HG03280 (cell line): ENCODE data around the gene VAV3.
A peak's percentile ranks its signal among the peaks of the same experiment; 100 is the strongest.

Experiments
- ATAC-seq: cut with Tn5 transposase; IDR thresholded peaks from one replicate; pipeline ENCODE4 v1.9.1; 2021; ENCODE audit warnings: mild to moderate bottlenecking, moderate library complexity; ENCODE audit not compliant: unreplicated experiment

VAV3 gene

GRCh38 chr1:107803579-107803978, 161.4 kb downstream of the VAV3 start:
- no peak for ATAC-seq

DNA sequence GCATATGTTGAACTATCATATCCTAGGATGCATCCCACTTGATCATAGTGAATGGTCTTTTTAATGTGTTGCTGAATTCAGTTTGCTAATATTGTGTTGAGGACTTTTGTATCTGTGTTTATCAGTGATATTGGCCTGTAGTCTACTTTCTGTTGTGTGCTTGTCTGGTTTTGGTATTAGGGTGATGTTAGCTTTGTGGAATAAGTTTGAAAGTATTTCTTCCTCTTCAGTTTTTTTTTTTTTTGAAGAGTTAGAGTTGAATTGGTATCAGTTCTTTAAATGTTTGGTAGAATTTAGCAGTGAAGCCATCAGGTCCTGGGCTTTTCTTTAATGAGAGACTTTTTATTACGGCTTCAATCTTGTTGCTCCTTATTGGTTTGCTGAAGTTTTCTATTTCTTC, 162.3 kb downstream of the VAV3 start:
- no peak for ATAC-seq

DNA sequence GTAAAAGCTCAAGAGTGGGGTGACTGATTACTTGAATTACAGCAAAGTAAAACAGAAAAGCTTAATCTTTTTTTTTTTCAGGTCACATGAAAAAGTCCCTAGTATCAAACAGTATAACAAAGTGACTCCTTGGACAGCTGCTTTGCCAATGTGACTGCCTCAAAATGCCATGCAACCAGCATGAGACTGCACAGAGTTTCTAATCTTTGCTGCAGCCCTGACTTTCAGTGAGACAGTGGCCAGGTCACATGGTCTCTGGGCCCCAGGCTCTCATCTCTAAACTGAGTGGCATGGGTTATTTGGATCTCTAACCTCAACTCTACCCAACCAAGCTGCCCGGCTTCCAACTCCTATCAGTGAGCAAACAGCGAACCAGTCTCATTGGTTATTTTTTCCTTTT, 169.0 kb downstream of the VAV3 start:
- ATAC-seq, result no peak

GRCh38 chr1:107795441-107795840, 169.5 kb downstream of the VAV3 start:
- no peak for ATAC-seq

DNA sequence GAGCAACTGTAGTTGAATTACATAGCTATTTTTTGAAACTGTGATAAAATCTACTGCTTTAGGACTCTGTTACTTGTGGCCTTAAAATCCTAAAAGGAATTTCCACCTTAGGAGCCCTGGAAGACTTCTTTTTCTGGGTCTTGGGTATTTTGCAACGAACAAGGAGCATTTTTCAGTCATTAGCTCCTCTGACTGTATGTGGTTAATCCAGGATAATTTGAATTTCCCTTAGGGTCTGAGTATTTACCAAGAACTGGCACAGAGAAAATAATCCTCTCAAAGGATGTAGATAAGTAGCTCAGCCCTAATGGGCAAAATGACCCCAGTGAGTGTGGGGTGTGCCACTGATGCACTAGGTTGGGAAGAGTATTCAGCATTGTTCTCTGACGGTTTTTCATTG, 170.4 kb downstream of the VAV3 start:
- ATAC-seq, result no peak

- ATAC-seq, result no peak
Observed at GRCh38 chr1:107793896-107794453, 171.0 kb downstream of the VAV3 start.

DNA sequence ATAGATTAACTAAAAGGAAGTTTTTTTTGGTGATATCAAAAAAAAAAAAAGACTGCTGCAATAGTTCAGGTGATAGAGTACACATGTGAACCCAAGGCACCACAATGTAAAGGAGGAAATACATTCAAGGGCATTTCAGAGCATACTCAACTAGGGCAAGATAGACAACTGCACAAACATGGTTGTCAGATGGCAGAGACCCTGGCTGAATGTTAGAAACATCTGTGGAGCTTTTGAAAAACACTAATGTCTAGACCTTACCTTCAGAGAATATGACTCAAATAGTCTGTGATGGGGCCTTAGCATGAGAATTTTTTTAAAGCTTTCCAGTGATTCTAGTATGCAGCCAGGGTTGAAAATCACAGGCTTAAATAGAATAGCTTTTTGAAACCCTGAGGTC, 173.6 kb downstream of the VAV3 start:
- ATAC-seq, result no peak

DNA sequence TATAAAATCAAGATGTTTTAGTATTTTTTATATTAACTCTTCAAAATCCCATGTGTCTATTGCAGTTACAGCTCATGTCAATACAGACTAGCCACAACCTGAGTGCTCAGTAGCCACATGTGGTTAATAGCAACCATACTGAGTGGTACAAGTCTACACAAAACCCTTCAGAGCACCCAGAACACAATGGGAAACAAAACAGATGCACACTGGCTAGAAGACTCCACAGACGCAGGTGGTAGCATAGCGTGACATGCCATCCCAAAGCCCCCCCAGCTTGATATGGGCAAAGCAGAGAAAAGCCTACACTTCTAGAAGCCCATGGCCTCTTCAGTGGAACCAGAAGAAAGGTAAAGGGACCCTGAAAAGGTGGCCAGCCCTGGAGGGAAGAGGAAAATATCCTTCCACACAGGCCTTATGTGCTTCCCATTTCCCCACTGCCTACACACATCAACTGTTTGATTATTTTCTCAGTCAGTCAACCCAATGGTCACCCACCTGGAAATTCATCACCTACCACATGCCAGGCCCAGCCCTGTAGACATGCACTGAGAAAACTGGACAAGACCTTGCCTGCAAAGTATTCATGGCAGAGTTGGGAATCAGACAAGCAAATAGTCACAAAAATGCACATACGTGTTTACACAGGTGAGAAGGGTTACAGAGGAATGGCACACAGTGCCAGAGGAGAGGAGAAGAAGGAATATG, 175.0 kb downstream of the VAV3 start:
- no peak for ATAC-seq

DNA sequence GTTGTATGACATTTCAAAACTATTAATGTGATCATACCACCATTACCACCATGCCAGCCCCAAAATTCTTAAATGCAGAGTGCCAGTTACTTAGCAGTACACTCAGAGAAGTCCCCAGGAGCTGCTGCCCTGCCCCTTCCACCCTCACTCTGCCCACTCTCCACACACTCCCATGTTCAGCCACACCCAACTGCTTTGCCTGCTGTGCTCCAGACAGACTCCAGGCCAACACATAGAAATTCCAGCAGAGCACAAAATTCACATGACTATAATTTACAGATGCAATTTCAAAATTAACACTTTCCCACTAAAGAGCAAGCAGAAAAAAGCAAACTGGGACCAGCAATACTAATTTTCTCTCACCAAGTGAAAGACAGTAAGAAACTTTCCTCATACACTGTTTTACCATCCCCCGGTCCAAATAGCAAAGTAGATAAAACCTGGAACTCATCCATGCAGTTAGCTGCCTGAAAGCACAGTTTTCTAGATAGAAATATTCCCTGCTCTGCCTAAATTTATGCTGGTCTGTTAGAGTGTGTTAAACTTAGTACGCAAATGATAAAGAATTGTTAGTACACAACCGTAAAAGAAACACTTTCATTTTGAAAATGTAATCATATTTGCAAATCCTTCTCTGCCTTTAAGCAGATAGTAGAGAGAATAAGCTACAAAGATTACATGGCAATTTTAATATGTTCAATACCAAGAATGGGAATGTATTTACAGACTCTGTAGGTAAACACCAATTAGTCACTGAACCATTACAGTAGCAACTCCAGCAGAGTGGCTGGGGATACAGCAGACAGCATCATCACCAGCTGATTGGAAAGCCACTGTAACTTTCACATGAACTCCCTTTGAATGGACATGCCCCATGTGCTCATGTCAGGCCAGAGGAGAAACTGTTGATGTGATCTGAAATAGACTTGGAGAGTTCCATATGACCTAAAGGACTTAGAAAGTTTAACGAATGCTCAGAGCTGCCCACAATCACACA, 176.5 kb downstream of the VAV3 start:
- no peak for ATAC-seq

- ATAC-seq, result no peak
Observed at GRCh38 chr1:107787299-107787698, 177.7 kb downstream of the VAV3 start.

DNA sequence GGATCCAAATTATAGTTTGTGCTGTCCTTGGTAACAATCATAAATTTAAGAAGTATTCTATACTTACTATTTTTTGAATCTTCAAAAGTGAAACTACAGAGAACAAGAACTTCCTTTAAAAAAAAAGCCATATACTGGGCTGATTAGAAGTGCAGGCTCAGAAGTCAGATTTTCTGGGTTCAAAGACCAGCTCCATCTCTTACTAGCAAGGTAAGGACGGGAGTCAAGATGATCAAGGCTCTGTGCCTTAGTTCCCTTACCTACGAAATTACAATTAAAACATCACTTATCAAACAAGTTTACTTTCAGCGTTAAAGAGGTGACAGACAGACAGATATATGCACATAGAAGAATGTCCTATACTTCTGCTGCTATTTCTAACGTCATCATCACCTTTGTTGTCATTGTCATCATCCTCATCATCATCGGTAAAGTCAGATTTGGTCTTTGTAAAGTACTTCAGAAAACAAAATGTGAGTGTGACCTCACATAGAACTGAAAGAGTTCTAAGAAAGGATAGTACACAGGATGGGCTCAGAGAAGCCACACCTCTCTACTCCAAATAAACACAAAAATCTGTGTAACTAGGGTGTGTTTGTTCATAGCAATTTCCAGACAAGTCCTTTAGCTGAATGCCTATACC, 178.7 kb downstream of the VAV3 start:
- ATAC-seq, result no peak

GRCh38 chr1:107785496-107786202, 179.3 kb downstream of the VAV3 start:
- no peak for ATAC-seq

DNA sequence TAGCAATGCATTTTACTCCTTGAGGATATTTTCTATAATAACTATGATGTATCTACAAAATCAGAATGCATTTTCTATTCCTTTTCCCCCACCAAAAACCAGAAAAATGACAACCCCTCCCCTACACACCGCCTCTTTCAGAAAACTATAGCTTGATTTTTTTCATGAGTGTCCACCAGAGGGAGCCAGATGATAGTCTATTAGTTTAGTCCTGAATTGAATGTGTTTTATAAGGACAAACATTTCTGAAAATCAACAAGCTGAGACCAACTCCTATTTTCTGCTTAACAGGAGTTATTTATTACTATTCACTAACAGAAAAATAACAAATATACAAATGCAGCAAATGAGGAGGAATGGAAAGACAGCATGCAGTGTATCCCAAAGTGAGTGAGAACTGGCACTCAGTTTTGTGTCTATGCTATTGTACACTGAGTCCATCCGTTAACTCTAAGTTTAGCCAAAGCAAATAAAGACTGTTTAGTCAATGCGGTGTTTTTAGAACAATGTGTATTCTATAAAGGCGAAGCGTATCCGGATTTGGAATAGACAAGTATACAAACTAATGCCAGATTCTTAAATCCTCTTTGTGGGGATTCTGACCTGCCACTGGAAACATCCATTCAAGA, 182.6 kb downstream of the VAV3 start:
- no peak for ATAC-seq

DNA sequence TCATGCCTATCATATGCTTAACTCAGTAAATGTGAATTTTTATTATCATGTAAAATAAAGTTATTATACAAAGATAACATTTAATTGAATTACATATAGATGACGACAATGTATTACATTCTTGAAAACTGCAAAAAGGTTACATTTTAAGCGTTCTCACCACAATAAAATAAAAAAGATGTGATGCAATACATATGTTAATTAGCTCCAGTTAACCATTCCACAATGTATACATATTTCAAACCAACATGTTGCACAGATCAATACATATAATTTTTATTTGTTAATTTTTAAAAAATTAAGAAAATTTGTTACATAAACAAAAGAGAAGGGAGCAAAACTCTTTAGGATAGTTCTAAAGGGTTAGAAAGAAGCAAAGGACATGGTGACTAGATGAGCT, 183.7 kb downstream of the VAV3 start:
- ATAC-seq, result no peak

- ATAC-seq, result peak; percentile 11
Observed at GRCh38 chr1:107777664-107778047, 187.3 kb downstream of the VAV3 start.

- ATAC-seq, result peak; percentile 85
Observed at GRCh38 chr1:107776900-107777663, 187.9 kb downstream of the VAV3 start.

DNA sequence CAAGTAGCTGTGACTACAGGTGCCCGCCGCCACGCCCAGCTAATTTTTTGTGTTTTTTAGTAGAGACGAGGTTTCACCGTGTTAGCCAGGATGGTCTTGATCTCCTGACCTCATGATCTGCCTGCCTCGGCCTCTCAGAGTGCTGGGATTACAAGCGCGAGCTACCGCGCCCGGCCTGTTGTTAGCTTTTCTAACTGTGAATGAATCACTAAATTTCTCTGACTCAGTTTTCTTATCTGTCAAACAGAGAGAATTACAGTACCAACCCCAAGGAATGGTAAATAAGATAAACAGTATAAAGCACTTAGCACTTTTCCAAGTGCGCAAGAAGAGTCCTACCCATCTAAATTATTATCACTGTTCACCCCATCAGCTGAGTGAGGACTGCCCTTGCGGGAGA, 193.6 kb downstream of the VAV3 start:
- ATAC-seq, result no peak

DNA sequence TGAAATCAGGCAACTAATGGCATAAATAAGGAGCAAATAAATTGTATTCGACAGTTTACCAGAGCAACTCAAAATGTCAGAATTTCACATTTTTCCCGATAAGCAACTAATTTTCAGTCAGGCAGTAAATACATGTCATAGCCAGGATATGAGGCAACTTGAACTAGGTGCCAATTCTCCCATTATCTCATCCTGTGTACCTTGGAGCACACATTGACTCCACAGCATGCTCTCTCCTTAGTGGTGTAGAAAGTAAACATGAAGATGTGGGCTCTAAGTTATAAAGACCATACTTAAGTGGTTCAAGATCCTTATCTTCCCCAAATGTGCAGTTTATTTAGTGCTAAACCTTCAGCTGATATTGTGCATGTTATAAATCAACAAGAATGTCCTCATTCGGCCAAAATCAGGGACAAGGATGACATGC, 197.8 kb downstream of the VAV3 start:
- no peak for ATAC-seq

- ATAC-seq, result no peak
Observed at GRCh38 chr1:107766533-107766932, 198.4 kb downstream of the VAV3 start.
